Tibial artery (tissue), 4 donors: ENCODE results near the gene HMCN1.
"Not testable (repeated sequence)": the region's sequence is repeated elsewhere in the genome, so short reads cannot be mapped to it uniquely, and the experiment has no call there.

Experiments
- DNase-seq, 2 donors: peaks; one replicate each; pipeline ENCODE4 v3.0.0-alpha.2; 2019
- H3K27ac ChIP-seq, 2 donors: fragments of 200-600 bp; sonication (generic) in 1 of 2; 1 replicate in 1 of 2; 2 replicates in 1 of 2; pipeline ENCODE4 v1.5.1; 2018 to 2019; ENCODE audit warnings: mild to moderate bottlenecking in 1 of 2
- H3K27me3 ChIP-seq, 2 donors: fragments of 200-600 bp; sonication (generic) in 1 of 2; one replicate each; pipeline versions ENCODE4 v1.5.1 to v1.6.0; 2016 to 2019
- H3K36me3 ChIP-seq, 3 donors: fragments of 200-600 bp; sonication (generic) in 2 of 3; one replicate each; pipeline ENCODE4 v1.5.1; 2016 to 2019; ENCODE audit warnings: mild to moderate bottlenecking in 2 of 3
- H3K4me1 ChIP-seq, 4 donors: fragments of 200-600 bp; sonication (generic) in 2 of 4; 1 replicate in 3 of 4; 2 replicates in 1 of 4; pipeline ENCODE4 v1.5.1; 2016 to 2019
- H3K4me3 ChIP-seq, 2 donors: fragments of 200-600 bp; sonication (generic) in 1 of 2; 1 replicate in 1 of 2; 2 replicates in 1 of 2; pipeline ENCODE4 v1.5.1; 2018 to 2019; ENCODE audit warnings: mild to moderate bottlenecking in 2 of 2
- H3K9me3 ChIP-seq, 3 donors: fragments of 200-600 bp; sonication (generic) in 1 of 3; one replicate each; pipeline ENCODE4 v1.5.1; 2016 to 2019
- CTCF ChIP-seq, 2 experiments: fragments of 200-600 bp in 1 of 2; fragments of 450-650 bp in 1 of 2; IDR thresholded peaks; one replicate each; pipeline ENCODE4 v1.5.1; 2017 to 2019; ENCODE audit warnings: antibody characterized with exemption in 2 of 2, mild to moderate bottlenecking in 1 of 2, moderate library complexity in 1 of 2
- intact Hi-C: fragments of 100-400 bp; cut with DNase I; formaldehyde crosslinking; loops from one replicate; pipeline ENCODE4 v1.15.0; 2023; ENCODE audit warnings: low total_unique reads

The HMCN1 gene

GRCh38 chr1:185871627-185872150, 137.5 kb downstream of the HMCN1 start:
- Histone ChIP-seq H3K4me3 (no peak overlapping the region), H3K9me3 (no peaks in the 10 kb centered on the region), H3K27ac (no peak overlapping the region), H3K36me3 (no peaks in the 10 kb centered on the region), H3K27me3 (no peaks in the 10 kb centered on the region), H3K4me1 (no peaks in the 10 kb centered on the region)
- DNase-seq, result no peak
- no peak for TF ChIP-seq CTCF (IDR thresholded peaks at IDR 0.05)
- intact Hi-C loops, result no loop called here

GRCh38 chr1:185874246-185874645, 140.1 kb downstream of the HMCN1 start:
- no peak overlapping the region for H3K4me3 ChIP-seq
- H3K36me3 ChIP-seq, result no peaks in the 10 kb centered on the region
- intact Hi-C loops, result no loop called here
- no peaks in the 10 kb centered on the region for H3K27me3 ChIP-seq
- DNase-seq, result no peak
- H3K27ac ChIP-seq, result no peak overlapping the region
- no peak for TF ChIP-seq CTCF (IDR thresholded peaks at IDR 0.05)
- H3K9me3 ChIP-seq, result no peaks in the 10 kb centered on the region
- H3K4me1 ChIP-seq, result no peaks in the 10 kb centered on the region

GRCh38 chr1:185880330-185880729, 146.1 kb downstream of the HMCN1 start:
- no peak for DNase-seq
- H3K27ac ChIP-seq, result no peak overlapping the region
- TF ChIP-seq CTCF (IDR thresholded peaks at IDR 0.05), result no peak
- peaks cover 0 to 5% (median 0%) of the 10 kb centered on the region in 4 donors for H3K4me1 ChIP-seq
- intact Hi-C loops, result no loop called here
- H3K4me3 ChIP-seq, result no peak overlapping the region
- H3K27me3 ChIP-seq, result no peaks in the 10 kb centered on the region
- no peaks in the 10 kb centered on the region for H3K36me3 ChIP-seq
- no peaks in the 10 kb centered on the region for H3K9me3 ChIP-seq

GRCh38 chr1:185880779-185881333, 146.7 kb downstream of the HMCN1 start:
- Histone ChIP-seq H3K27me3 (no peaks in the 10 kb centered on the region), H3K4me1 (peaks cover 0 to 5% (median 0%) of the 10 kb centered on the region in 4 donors), H3K36me3 (no peaks in the 10 kb centered on the region), H3K4me3 (no peak overlapping the region), H3K27ac (peak overlapping the region in 1 of 2 donors; percentile 42), H3K9me3 (no peaks in the 10 kb centered on the region)
- intact Hi-C loops, result no loop called here
- TF ChIP-seq CTCF (IDR thresholded peaks at IDR 0.05), result no peak
- DNase-seq, result peak in 1 of 2 donors; percentile 78

GRCh38 chr1:185886046-185886445, 151.9 kb downstream of the HMCN1 start:
- Histone ChIP-seq H3K27me3 (no peaks in the 10 kb centered on the region), H3K36me3 (no peaks in the 10 kb centered on the region), H3K4me1 (peaks cover 0 to 5% (median 0%) of the 10 kb centered on the region in 4 donors), H3K27ac (no peak overlapping the region), H3K4me3 (no peak overlapping the region), H3K9me3 (no peaks in the 10 kb centered on the region)
- no peak for DNase-seq
- no peak for TF ChIP-seq CTCF (IDR thresholded peaks at IDR 0.05)
- intact Hi-C loops, result no loop called here

GRCh38 chr1:185886671-185887070, 152.5 kb downstream of the HMCN1 start:
- Histone ChIP-seq H3K4me1 (no peaks in the 10 kb centered on the region), H3K27ac (no peak overlapping the region), H3K9me3 (no peaks in the 10 kb centered on the region), H3K4me3 (no peak overlapping the region), H3K27me3 (no peaks in the 10 kb centered on the region), H3K36me3 (no peaks in the 10 kb centered on the region)
- intact Hi-C loops, result no loop called here
- no peak for DNase-seq
- no peak for TF ChIP-seq CTCF (IDR thresholded peaks at IDR 0.05)

GRCh38 chr1:185892831-185893403, 158.7 kb downstream of the HMCN1 start:
- H3K4me3 ChIP-seq, DNase-seq, H3K9me3 ChIP-seq, H3K27me3 ChIP-seq, H3K4me1 ChIP-seq, H3K27ac ChIP-seq, H3K36me3 ChIP-seq, intact Hi-C loops: not testable (repeated sequence)
